Measurements from ENCODE around the gene PRR33. TPM values are rescaled to one million over a fixed set of nuclear protein-coding genes. Genes with fewer than 3 reads are reported as not detected.

Gene PRR33
- total RNA-seq, 1 donor: not detected

DNA sequence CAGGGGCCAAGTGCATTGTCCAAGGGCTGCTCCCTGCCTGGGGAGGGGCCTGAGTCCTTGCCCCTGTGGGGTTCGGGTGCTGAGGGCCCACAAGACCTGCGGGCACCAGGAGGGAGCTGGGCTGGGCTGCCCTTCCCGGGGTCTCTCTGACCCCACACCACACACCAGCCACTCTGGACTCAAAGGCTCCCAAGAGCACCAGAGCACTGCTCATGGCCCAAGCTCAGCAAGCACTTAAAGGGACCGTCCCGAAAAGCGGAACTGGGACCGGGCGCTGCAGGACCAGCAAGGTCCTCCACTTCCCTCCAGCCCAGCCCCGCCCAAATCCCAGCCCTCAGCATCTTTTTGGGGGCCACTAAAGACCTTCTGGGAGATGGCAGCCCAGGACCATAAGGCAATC lies 33.5 kb downstream of the PRR33 start:
- DNase-seq (ENCODE audit: low read depth): no peak
- TF ChIP-seq, protein P1, sequence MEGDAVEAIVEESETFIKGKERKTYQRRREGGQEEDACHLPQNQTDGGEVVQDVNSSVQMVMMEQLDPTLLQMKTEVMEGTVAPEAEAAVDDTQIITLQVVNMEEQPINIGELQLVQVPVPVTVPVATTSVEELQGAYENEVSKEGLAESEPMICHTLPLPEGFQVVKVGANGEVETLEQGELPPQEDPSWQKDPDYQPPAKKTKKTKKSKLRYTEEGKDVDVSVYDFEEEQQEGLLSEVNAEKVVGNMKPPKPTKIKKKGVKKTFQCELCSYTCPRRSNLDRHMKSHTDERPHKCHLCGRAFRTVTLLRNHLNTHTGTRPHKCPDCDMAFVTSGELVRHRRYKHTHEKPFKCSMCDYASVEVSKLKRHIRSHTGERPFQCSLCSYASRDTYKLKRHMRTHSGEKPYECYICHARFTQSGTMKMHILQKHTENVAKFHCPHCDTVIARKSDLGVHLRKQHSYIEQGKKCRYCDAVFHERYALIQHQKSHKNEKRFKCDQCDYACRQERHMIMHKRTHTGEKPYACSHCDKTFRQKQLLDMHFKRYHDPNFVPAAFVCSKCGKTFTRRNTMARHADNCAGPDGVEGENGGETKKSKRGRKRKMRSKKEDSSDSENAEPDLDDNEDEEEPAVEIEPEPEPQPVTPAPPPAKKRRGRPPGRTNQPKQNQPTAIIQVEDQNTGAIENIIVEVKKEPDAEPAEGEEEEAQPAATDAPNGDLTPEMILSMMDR (IDR thresholded peaks at IDR 0.05; ENCODE audit: insufficient read depth, low read length): no peak
- H3K4me3 ChIP-seq (ENCODE audit: low read depth, low read length): no peak overlapping the region

DNA sequence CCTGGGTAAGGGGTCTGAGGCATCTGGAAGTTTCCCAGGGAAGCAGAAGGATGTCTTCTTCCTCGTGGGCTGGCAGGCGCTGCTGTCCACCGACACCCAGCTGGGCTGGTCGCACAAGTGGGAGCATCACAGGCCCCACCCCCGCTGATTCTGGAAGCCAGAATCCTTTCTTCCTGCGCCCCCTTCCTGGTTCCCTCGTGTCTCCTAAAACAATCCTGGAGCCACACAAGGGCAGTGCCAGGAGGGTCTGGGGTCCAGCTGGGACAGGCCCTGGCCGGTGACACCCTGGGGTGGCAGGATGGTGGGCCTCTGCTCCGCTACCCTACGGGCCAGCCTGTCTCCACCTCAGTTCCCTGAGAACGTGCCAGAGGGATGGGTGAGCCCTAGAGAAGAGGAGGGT lies 34.6 kb downstream of the PRR33 start:
- TF ChIP-seq, protein P1 (IDR thresholded peaks at IDR 0.05; ENCODE audit: insufficient read depth, low read length): no peak
- no peak overlapping the region for H3K4me3 ChIP-seq (ENCODE audit: low read depth, low read length)
- no peak for DNase-seq (ENCODE audit: low read depth)

DNA sequence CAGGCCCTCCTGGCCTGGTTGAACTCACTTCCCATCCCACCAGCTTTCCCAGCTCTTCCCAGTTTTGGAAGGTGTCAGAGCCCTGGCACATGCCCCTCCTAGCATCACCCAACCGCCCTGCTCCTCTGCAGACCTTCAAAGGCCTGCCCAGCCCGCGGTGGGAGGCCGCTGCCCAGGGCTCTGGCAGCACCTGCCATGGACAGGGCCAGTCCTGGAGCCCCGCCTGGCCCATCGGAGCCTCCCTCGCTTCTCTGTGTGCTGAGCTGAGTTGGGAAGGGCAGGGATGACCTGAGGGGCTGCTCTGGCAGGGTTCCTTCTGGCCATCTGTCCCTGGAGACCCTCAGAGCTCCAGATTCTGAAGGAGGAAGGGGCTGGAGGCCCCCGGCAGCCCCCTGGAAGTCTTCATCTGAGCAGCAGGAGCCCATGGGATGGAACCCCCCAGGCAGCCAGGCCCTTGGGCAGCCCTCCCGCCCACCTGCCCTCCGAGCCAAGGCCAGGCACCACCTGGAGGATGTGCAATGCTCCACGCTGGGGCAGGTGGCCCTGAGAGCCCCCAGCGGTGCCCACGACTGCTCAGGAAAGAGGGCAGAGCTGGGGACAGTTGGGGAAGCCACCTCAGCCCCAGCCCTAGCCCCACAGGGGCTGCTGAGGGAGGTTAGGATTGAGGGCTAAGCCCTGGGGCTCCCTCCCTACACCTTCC lies 35.2 kb downstream of the PRR33 start:
- H3K4me3 ChIP-seq (ENCODE audit: low read depth, low read length): no peak overlapping the region
- no peak for DNase-seq (ENCODE audit: low read depth)
- TF ChIP-seq, protein P1 (IDR thresholded peaks at IDR 0.05; ENCODE audit: insufficient read depth, low read length): no peak

DNA sequence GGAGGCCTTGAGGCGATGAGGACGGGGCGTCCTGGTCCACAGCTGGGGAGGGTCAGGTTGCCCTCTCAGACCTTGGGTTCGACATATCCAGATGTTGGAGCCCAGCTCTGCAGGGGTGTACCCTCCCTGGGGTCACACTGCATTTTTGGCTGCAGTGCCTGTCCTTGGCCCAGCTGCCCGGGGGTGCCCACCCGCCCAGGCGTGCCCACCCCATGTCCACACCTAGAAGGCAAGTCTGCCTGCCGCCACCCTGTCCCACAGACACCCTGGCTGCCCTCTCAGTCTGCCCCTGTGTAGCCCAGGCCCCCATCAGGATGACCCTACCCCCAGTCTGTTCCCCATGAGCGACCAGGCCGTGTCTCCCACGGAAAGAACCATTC lies 35.8 kb downstream of the PRR33 start:
- TF ChIP-seq, protein P1 (IDR thresholded peaks at IDR 0.05; ENCODE audit: insufficient read depth, low read length): no peak
- DNase-seq (ENCODE audit: low read depth): no peak
- no peak overlapping the region for H3K4me3 ChIP-seq (ENCODE audit: low read depth, low read length)

DNA sequence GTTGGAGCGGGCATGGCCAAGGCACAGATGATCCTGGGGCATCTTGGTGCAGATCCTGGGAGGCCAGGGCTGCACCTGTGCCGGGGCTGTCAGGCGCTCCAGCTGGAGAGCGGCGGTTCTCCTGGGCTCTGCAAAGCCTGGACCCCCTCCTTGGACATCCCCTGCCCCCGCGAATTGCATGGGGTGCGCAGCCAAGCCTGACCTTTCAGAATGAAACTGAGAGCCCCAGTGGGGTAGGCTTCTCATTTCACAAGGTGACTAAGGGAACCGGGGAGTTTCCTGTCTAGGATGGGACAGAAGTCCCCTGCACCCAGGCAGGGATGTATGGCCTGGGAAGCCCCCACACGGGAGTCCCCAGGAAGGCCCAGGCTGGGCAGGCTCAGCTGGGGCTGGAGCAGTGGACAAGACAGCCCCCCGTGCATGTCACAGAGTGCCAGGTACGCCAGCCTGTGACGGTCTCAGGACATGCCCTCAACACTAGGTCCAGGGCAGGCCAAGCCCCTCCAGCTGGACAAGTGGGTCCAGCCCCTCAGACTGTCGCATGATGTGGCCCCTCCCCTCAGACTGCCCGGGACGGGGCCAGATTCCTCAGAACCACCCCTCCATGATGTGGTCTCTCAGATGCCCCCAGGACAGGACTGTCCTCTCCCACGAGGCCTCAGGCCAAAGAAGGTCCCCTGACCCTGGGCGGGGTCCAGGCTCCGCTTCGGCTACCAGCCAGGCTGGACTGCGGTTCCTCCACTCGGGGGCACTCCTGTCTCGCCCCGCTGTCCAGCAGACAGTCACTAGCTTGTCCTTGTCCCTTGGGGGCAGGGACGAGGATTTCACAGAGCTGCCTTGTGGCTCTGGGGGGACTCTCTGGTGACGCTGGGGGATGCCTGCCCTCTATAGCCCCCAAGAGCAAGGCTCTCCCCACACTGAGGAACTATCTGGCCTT lies 36.5 kb downstream of the PRR33 start:
- DNase-seq (ENCODE audit: low read depth): no peak
- TF ChIP-seq, protein P1 (IDR thresholded peaks at IDR 0.05; ENCODE audit: insufficient read depth, low read length): no peak
- H3K4me3 ChIP-seq (ENCODE audit: low read depth, low read length): no peak overlapping the region

DNA sequence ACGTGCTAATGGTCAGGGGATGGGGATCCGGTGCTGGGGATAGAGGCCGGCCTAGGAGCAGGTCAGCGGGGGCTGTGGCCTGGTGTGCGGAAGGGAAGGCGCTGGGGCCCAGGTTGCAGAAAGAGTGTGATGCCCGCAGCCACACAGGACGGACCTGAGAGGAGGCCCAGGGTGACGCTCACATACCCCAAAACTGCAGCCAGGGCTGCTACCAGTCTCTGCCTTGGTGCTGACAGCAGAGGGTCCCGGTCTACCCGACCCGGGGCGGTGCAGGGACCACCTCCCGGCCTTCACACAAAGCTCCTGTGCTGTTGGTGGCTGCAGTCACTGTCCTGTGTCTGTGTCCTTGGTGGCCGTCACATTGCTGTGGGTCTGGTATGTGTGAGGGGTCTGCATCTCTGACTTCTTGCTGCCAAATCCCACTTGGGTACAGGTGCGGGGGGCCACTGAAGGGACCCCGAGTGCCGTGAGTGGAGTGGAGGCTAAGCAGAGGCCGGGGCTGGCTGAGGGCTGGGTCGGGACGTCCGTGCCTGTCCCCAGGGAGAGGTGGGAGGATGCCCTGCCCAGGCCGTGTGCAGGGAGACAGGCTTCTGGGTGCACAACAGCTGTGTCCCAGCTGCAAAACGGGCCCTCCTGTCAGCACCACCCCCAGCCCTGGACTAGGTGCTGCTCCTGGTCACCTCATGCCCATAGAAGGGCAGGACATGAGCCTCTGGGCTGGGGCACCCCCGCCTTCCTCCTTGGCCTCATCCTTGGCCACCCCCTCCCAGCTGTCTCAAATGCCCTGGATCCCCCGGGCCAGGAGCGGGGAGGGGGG lies 37.4 kb downstream of the PRR33 start:
- no peak overlapping the region for H3K4me3 ChIP-seq (ENCODE audit: low read depth, low read length)
- TF ChIP-seq, protein P1 (IDR thresholded peaks at IDR 0.05; ENCODE audit: insufficient read depth, low read length): no peak
- no peak for DNase-seq (ENCODE audit: low read depth)

All from fibroblast of the aortic adventitia (primary cell).